ENCODE results near the gene SWSAP1. TPM values are rescaled to one million over a fixed set of nuclear protein-coding genes. Genes with fewer than 3 reads are reported as not detected.

Gene SWSAP1
- total RNA-seq, 1 experiment from 2014 or later, result 3.0 TPM

DNA sequence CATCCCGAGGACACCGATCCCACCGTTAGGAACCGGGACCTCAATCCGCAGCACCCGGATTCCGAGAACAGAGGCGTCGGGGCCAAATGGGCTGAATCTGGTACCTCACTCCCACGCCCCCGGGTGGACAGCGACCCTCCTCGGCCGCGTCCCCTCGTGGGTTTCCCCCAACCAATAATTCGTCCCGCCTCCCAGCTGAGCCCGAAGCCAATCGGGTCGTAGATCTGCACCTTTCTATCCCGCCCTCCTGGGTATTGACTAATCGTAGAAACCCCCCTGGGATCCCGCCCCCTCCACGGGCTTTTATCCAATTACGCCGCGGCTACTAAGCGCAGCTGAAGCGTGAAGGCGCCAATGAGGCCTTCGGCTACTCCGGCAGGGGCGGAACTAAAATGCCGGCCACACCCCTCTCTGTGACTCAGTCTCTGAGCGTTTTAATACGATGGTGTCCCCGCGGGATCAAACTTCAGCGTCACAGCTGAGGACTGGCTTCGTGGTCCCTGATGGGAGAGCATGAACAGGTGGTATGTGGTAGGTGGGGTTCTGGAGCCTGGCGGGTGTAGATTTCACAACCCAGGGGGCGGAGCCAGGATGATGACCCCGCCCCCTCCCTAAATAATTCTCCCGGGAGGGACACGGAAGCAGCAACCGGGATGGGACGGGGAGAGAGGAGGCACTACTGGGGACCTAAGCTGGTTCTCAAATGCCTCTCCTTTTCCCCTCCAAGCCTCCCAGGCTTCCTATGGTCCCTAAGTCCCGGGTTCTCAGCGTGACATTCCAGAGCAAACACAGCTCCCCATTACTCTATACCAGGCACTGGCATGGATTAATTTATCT lies 28.1 kb upstream of the SWSAP1 start, which contains the start of the genes CCDC159 and TMEM205:
TSS of gene CCDC159 (plus strand) at position 416 of the 837 bp plus-strand sequence. CDS start at position 504, 88 bp downstream.
TSS of gene TMEM205 (minus strand) at position 165 of the 837 bp plus-strand sequence. CDS start 649 bp downstream, outside the sequence.
- Mint-ChIP-seq H3K36me3 (peaks cover 9% of the 10 kb centered on the region; the same call in 1 of the 2 replicates), H3K4me1 (peaks cover 24% of the 10 kb centered on the region), H3K27ac (peak within 1 kb of the TSS; percentile 87), H3K4me3 (peak within 1 kb of the TSS; percentile 95), H3K9me3 (peaks cover 10% of the 10 kb centered on the region), H3K27me3 (ENCODE audit: low read depth) (peaks cover 20% of the 10 kb centered on the region; the same call in 1 of the 2 replicates)
- POLR2A ChIA-PET, result interaction anchor here (0.6 to 2.0 kb wide), 7 partner anchors 15 to 224 kb away, joined by 3 to 10 read pairs (median 4); partner anchors contain the start of genes ECSIT, RGL3 and SWSAP1
- DNase-seq (ENCODE audit: low spot score) (peak; percentile 99), ATAC-seq (peak; percentile 96)
- TF ChIP-seq, protein P1, sequence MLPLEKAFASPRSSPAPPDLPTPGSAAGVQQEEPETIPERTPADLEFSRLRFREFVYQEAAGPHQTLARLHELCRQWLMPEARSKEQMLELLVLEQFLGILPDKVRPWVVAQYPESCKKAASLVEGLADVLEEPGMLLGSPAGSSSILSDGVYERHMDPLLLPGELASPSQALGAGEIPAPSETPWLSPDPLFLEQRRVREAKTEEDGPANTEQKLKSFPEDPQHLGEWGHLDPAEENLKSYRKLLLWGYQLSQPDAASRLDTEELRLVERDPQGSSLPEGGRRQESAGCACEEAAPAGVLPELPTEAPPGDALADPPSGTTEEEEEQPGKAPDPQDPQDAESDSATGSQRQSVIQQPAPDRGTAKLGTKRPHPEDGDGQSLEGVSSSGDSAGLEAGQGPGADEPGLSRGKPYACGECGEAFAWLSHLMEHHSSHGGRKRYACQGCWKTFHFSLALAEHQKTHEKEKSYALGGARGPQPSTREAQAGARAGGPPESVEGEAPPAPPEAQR (CRISPR knock-in tag; IDR thresholded peaks at IDR 0.05), result no peak
- TF ChIP-seq ZNF281 (CRISPR knock-in tag; IDR thresholded peaks at IDR 0.05), result no peak
- TF ChIP-seq MAX (CRISPR knock-in tag; IDR thresholded peaks at IDR 0.05), result peak; percentile 59; the same call in 1 of the 2 replicates
- TF ChIP-seq ZNF396 (CRISPR knock-in tag; IDR thresholded peaks at IDR 0.05; ENCODE audit: borderline replicate concordance), result no peak
- TF ChIP-seq IRF2 (CRISPR knock-in tag; IDR thresholded peaks at IDR 0.05; ENCODE audit: borderline replicate concordance, low read depth), result no peak
- no peak for TF ChIP-seq ZNF317 (CRISPR knock-in tag; IDR thresholded peaks at IDR 0.05; ENCODE audit: borderline replicate concordance, low read depth)
- TF ChIP-seq SP1 (CRISPR knock-in tag; conservative IDR thresholded peaks at IDR 0.05), result peak; percentile 87; the same call in 1 of the 2 replicates
- TF ChIP-seq RELA (CRISPR knock-in tag; IDR thresholded peaks at IDR 0.05; ENCODE audit: borderline replicate concordance), result no peak
- peak; percentile 77 for TF ChIP-seq NFYB (CRISPR knock-in tag; conservative IDR thresholded peaks at IDR 0.05; ENCODE audit: low read depth)
- CTCF ChIA-PET, result interaction anchor here (0.8 to 3.0 kb wide), 14 partner anchors 15 to 139 kb away, joined by 3 to 37 read pairs (median 5); partner anchors contain the start of genes EPOR, PRKCSH and SWSAP1

DNA sequence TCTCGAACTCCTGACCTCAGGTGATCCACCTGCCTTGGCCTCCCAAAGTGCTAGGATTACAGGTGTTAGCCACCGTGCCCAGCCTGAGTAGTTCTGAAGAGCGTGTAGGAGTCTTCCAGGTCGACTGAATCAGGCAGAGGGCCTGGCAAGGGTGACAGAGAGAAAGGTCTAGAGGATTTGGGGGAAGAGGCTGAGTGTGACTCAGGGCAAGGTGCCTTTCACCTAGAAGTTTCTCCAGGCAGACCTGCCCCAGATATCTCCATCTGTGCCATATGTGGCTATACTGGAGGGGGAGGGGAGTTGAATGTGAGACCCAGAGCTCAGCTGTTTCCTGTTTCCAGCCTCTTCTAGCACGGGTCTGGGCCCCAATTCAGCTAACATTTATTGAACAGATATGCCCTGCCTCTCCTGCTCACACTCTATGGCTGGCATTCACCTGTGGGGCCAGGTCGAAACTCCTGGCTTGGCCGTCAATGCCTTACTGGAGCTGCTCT lies 26.9 kb upstream of the SWSAP1 start:
- Mint-ChIP-seq H3K4me1 (peaks cover 26% of the 10 kb centered on the region), H3K27me3 (ENCODE audit: low read depth) (peaks cover 30% of the 10 kb centered on the region), H3K36me3 (peaks cover 5% of the 10 kb centered on the region; the same call in 1 of the 2 replicates), H3K27ac (peak overlapping the region; percentile 87), H3K9me3 (peaks cover 10% of the 10 kb centered on the region), H3K4me3 (peak overlapping the region; percentile 95)
- CTCF ChIA-PET, result interaction anchor here (1.5 to 3.0 kb wide), 3 partner anchors 14 to 54 kb away, joined by 4 to 37 read pairs (median 20); partner anchors contain the start of gene EPOR
- ATAC-seq, result no peak
- TF ChIP-seq ETV6 (CRISPR knock-in tag; IDR thresholded peaks at IDR 0.05), result no peak
- TF ChIP-seq ZNF121 (CRISPR knock-in tag; IDR thresholded peaks at IDR 0.05), result no peak
- POLR2A ChIA-PET, result no interaction called here
- no peak for DNase-seq (ENCODE audit: low spot score)

DNA sequence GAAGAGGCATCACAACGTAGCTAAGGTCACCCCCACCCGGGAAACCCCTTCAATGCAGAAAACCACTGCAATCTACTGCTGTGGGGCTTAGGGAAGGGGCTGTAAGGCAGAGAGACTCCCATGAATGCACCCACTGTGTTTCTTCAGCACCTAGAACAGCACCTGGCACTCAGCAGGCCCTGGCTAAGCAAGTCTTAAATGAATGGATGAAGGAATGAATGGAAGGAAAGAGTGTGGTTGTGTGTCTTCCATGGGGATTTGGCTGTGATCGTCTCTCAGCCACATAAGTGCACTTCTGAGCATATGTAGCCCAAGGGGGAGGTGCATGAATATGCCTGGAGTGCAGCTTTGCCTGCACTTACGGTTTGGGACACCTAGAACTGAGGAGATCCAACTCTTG lies 25.3 kb upstream of the SWSAP1 start:
- Mint-ChIP-seq H3K4me1 (peaks cover 26% of the 10 kb centered on the region), H3K27me3 (ENCODE audit: low read depth) (peaks cover 38% of the 10 kb centered on the region), H3K4me3 (no peak overlapping the region), H3K36me3 (peaks cover 4% of the 10 kb centered on the region; the same call in 1 of the 2 replicates), H3K27ac (no peak overlapping the region), H3K9me3 (peaks cover 10% of the 10 kb centered on the region)
- TF ChIP-seq MLX (CRISPR knock-in tag; IDR thresholded peaks at IDR 0.05) (no peak), FOXP1 (CRISPR knock-in tag; IDR thresholded peaks at IDR 0.05; ENCODE audit: borderline replicate concordance) (no peak), RELA (CRISPR knock-in tag; IDR thresholded peaks at IDR 0.05; ENCODE audit: borderline replicate concordance) (no peak), OVOL2 (CRISPR knock-in tag; IDR thresholded peaks at IDR 0.05; ENCODE audit: borderline replicate concordance) (no peak), NR2C2 (CRISPR knock-in tag; IDR thresholded peaks at IDR 0.05) (no peak), ERG (CRISPR knock-in tag; IDR thresholded peaks at IDR 0.05) (no peak), ZNF317 (CRISPR knock-in tag; IDR thresholded peaks at IDR 0.05; ENCODE audit: borderline replicate concordance, low read depth) (no peak), ZNF425 (CRISPR knock-in tag; conservative IDR thresholded peaks at IDR 0.05) (no peak)
- TF ChIP-seq, protein P2, sequence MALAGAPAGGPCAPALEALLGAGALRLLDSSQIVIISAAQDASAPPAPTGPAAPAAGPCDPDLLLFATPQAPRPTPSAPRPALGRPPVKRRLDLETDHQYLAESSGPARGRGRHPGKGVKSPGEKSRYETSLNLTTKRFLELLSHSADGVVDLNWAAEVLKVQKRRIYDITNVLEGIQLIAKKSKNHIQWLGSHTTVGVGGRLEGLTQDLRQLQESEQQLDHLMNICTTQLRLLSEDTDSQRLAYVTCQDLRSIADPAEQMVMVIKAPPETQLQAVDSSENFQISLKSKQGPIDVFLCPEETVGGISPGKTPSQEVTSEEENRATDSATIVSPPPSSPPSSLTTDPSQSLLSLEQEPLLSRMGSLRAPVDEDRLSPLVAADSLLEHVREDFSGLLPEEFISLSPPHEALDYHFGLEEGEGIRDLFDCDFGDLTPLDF (CRISPR knock-in tag; IDR thresholded peaks at IDR 0.05), result no peak
- CTCF ChIA-PET, result no interaction called here
- ATAC-seq, result no peak
- DNase-seq (ENCODE audit: low spot score), result no peak
- POLR2A ChIA-PET, result no interaction called here

Measured in WTC11 (cell line).